ENCODE measurements around the gene AOX1.
A peak's percentile ranks its signal among the peaks of the same experiment; 100 is the strongest.

Gene AOX1

DNA sequence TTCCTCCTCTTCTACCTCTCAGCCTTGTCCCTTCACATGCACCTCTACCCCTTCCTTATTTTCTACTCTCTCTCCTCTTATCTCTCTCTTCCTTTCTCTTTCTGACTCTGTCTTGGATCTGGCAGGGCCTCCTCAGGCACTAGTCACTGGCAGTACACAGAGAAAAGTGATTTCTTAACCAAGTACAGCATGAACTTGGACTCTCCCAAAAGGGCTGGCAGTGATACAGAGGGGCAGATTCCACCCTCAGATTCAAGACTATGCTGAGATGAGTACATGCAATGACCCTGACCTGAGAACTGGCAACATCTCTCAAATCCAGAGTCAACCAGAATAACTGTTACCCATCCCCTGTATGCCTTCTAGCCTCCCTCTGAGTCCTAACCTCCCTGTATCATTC is 4.3 kb downstream of the AOX1 start:
- no peak overlapping the region for H3K4me3 ChIP-seq (ENCODE audit: low read depth, low read length)
- TF ChIP-seq MYC (IDR thresholded peaks at IDR 0.05; ENCODE audit: low read depth, low read length) (no peak), POLR2A (IDR thresholded peaks at IDR 0.05; ENCODE audit: extremely low read depth, insufficient read length) (no peak)
- TF ChIP-seq, protein P1, sequence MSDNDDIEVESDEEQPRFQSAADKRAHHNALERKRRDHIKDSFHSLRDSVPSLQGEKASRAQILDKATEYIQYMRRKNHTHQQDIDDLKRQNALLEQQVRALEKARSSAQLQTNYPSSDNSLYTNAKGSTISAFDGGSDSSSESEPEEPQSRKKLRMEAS (IDR thresholded peaks at IDR 0.05; ENCODE audit: low read depth, low read length): no peak
- TF ChIP-seq, protein P2, sequence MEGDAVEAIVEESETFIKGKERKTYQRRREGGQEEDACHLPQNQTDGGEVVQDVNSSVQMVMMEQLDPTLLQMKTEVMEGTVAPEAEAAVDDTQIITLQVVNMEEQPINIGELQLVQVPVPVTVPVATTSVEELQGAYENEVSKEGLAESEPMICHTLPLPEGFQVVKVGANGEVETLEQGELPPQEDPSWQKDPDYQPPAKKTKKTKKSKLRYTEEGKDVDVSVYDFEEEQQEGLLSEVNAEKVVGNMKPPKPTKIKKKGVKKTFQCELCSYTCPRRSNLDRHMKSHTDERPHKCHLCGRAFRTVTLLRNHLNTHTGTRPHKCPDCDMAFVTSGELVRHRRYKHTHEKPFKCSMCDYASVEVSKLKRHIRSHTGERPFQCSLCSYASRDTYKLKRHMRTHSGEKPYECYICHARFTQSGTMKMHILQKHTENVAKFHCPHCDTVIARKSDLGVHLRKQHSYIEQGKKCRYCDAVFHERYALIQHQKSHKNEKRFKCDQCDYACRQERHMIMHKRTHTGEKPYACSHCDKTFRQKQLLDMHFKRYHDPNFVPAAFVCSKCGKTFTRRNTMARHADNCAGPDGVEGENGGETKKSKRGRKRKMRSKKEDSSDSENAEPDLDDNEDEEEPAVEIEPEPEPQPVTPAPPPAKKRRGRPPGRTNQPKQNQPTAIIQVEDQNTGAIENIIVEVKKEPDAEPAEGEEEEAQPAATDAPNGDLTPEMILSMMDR (IDR thresholded peaks at IDR 0.05; ENCODE audit: low read depth, low read length): no peak
- no peak for DNase-seq (ENCODE audit: low read depth)

DNA sequence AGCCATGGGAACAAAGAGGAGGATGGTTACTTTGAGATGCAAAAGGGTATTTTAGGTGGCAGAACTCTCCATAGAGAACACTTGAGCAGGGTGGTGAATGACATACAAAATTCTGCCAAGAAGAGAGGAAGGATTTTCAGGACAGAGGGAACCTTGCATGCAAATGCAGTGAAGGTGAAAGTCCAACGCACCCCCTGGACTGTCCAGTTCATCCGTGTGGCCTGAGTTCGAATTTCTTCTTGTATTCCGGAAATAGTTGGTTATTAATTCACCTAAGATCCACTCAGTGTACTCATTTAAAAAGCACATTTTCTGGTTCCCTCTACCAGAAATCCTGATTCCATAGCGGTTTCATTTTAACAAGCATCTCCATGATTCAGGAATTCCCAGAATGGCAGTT is 5.5 kb downstream of the AOX1 start:
- no peak for DNase-seq (ENCODE audit: low read depth)
- H3K4me3 ChIP-seq (ENCODE audit: low read depth, low read length): no peak overlapping the region
- TF ChIP-seq POLR2A (IDR thresholded peaks at IDR 0.05; ENCODE audit: extremely low read depth, insufficient read length): no peak
- TF ChIP-seq, protein P2 (IDR thresholded peaks at IDR 0.05; ENCODE audit: low read depth, low read length): no peak
- TF ChIP-seq MYC (IDR thresholded peaks at IDR 0.05; ENCODE audit: low read depth, low read length): no peak
- TF ChIP-seq, protein P1 (IDR thresholded peaks at IDR 0.05; ENCODE audit: low read depth, low read length): no peak

DNA sequence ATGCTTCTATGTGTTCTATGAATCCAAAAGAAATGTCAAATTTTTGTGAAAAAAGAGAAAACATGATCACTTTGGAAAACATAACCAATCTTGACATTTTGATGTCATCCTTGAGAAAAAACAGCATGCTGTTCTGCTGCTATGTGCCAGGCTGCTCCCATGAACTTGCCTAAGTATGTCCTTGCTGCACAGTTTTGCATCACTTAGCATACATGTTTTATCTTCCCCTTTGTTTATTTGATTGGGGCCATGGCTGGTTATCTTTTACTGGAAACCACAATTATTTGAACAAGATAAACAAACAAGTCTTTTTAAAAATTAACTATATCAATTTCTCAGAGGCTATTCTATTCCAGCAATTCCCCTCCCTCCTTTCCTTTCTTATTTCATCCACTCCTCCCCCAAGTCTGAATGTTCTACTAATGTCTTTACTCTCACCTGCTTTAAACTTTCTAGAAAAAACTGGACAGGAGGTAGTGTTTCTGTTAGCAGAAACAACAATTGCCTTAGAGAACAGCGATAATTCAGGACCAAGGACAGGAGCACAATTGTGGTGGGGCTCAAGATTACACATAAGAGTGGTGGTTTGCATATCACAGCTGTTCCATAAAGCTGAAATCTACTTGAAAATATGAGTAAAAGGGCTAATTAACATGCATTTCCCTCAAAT is 6.7 kb downstream of the AOX1 start:
- no peak overlapping the region for H3K4me3 ChIP-seq (ENCODE audit: low read depth, low read length)
- peak; percentile 47 for DNase-seq (ENCODE audit: low read depth)
- TF ChIP-seq MYC (IDR thresholded peaks at IDR 0.05; ENCODE audit: low read depth, low read length) (no peak), POLR2A (IDR thresholded peaks at IDR 0.05; ENCODE audit: extremely low read depth, insufficient read length) (no peak)
- TF ChIP-seq, protein P1 (IDR thresholded peaks at IDR 0.05; ENCODE audit: low read depth, low read length): no peak
- TF ChIP-seq, protein P2 (IDR thresholded peaks at IDR 0.05; ENCODE audit: low read depth, low read length): no peak

DNA sequence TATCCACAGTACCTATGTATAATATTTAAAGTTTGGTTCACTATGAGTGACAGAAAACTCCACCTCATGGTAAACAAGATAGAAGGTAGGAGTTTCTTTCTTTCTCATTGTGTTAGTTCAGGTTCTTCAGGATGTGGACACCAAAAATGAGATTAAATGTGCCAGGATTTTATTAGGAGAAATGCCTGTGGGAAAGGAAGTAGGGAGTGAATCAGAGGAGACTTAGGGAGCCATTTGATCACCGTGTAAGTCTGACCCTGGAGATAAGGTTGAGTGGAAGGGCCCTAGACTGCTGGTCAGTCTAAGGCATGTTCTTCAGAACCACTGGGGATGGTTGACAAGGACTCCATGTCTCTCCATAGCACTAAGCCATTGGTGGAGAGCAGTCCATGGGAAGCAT is 8.1 kb downstream of the AOX1 start:
- DNase-seq (ENCODE audit: low read depth): no peak
- TF ChIP-seq MYC (IDR thresholded peaks at IDR 0.05; ENCODE audit: low read depth, low read length) (no peak), POLR2A (IDR thresholded peaks at IDR 0.05; ENCODE audit: extremely low read depth, insufficient read length) (no peak)
- TF ChIP-seq, protein P1 (IDR thresholded peaks at IDR 0.05; ENCODE audit: low read depth, low read length): no peak
- TF ChIP-seq, protein P2 (IDR thresholded peaks at IDR 0.05; ENCODE audit: low read depth, low read length): no peak
- no peak overlapping the region for H3K4me3 ChIP-seq (ENCODE audit: low read depth, low read length)

DNA sequence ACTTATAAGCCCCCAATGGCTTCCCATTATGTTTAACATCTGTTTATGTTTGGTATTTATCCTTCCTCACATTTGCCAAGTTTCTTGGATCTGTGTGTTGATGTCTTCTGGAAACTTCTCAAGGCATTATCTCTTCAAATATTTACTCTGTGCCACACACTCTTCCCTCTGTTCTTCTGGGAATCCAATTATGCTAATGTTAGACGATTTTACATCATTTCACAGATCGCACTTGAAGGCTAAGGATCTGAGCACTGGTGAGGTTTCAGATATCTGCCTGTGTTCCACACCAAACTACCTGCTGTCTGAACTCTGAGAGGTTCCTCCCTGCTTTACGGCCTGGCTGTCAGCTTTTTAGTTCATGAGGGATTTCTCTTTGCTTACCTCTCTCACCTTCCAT is 10.1 kb downstream of the AOX1 start:
- DNase-seq (ENCODE audit: low read depth): no peak
- H3K4me3 ChIP-seq (ENCODE audit: low read depth, low read length): no peak overlapping the region
- TF ChIP-seq, protein P1 (IDR thresholded peaks at IDR 0.05; ENCODE audit: low read depth, low read length): no peak
- TF ChIP-seq, protein P2 (IDR thresholded peaks at IDR 0.05; ENCODE audit: low read depth, low read length): no peak
- TF ChIP-seq MYC (IDR thresholded peaks at IDR 0.05; ENCODE audit: low read depth, low read length): no peak
